NCI-H748 treated with DMSO at 0.1 percent for 48 hours (cell line): ENCODE results near the gene COMMD8.
"Not testable (repeated sequence)": the region's sequence is repeated elsewhere in the genome, so short reads cannot be mapped to it uniquely, and the experiment has no call there.

Source experiments
- DNase-seq: peaks from one replicate; lab custom pipeline; 2025; lab: John Stamatoyannopoulos, UW

COMMD8 gene

GRCh38 chr4:47463235-47463956 is at the start of gene COMMD8:
TSS of gene COMMD8 (minus strand) at chr4:47463702. CDS start at chr4:47463651, 51 bp downstream.
- peak; percentile 64 for DNase-seq

- no peak for DNase-seq
Observed at GRCh38 chr4:47510506-47511143, 47.1 kb upstream of the COMMD8 start.

GRCh38 chr4:47505666-47506065 is 42.2 kb upstream of the COMMD8 start:
- no peak for DNase-seq

- DNase-seq: no peak
Observed at GRCh38 chr4:47505147-47505546, 41.6 kb upstream of the COMMD8 start.

GRCh38 chr4:47500776-47501175 is 37.3 kb upstream of the COMMD8 start:
- no peak for DNase-seq

- DNase-seq: no peak
Observed at GRCh38 chr4:47499700-47500099, 36.2 kb upstream of the COMMD8 start.

GRCh38 chr4:47498899-47499298 is 35.4 kb upstream of the COMMD8 start:
- no peak for DNase-seq

- no peak for DNase-seq
Observed at GRCh38 chr4:47494124-47494430, 30.6 kb upstream of the COMMD8 start.

- DNase-seq: no peak
Observed at GRCh38 chr4:47493238-47494123, 30.0 kb upstream of the COMMD8 start.

GRCh38 chr4:47490550-47490949 is 27.0 kb upstream of the COMMD8 start:
- DNase-seq: no peak

- DNase-seq: no peak
Observed at GRCh38 chr4:47488706-47489105, 25.2 kb upstream of the COMMD8 start.

GRCh38 chr4:47486727-47487126 is 23.2 kb upstream of the COMMD8 start:
- DNase-seq: not testable (repeated sequence)

- no peak for DNase-seq
Observed at GRCh38 chr4:47486231-47486673, 22.8 kb upstream of the COMMD8 start.

GRCh38 chr4:47485768-47486167 is 22.3 kb upstream of the COMMD8 start:
- DNase-seq: no peak

GRCh38 chr4:47485047-47485692 is 21.7 kb upstream of the COMMD8 start, which contains the start of gene ATP10D:
TSS of gene ATP10D (plus strand) at chr4:47485275. CDS start at chr4:47512541, 27,266 bp downstream.
- DNase-seq: peak; percentile 59

GRCh38 chr4:47484168-47484567 is 20.7 kb upstream of the COMMD8 start:
- no peak for DNase-seq

GRCh38 chr4:47483745-47484144 is 20.2 kb upstream of the COMMD8 start:
- DNase-seq: no peak

- no peak for DNase-seq
Observed at GRCh38 chr4:47482326-47482725, 18.8 kb upstream of the COMMD8 start.

GRCh38 chr4:47478804-47479203 is 15.3 kb upstream of the COMMD8 start:
- DNase-seq: no peak

- no peak for DNase-seq
Observed at GRCh38 chr4:47475411-47475810, 11.9 kb upstream of the COMMD8 start.

GRCh38 chr4:47474799-47475198 is 11.3 kb upstream of the COMMD8 start:
- no peak for DNase-seq

- DNase-seq: no peak
Observed at GRCh38 chr4:47473141-47473750, 9.7 kb upstream of the COMMD8 start.
